Measurements from ENCODE around the gene TFDP2. TPM values are rescaled to one million over a fixed set of nuclear protein-coding genes. Genes with fewer than 3 reads are reported as not detected.

Gene TFDP2
- total RNA-seq, 1 experiment from 2014 or later = 55.4 TPM

- Histone ChIP-seq H3K4me2 (ENCODE audit: low read length) (no peak overlapping the region), H3K4me1 (ENCODE audit: control insufficient read depth in 1 of 2, insufficient read depth in 2 of 2, low read length in 2 of 2) (peaks cover 0 to 2% of the 10 kb centered on the region in 2 experiments; a peak in 1 of 4 replicates), H3K4me3 (replicated peaks in 1 of 2; ENCODE audit: low read depth in 1 of 2, low read length in 2 of 2) (no peak overlapping the region), H3K9ac (ENCODE audit: low read length) (no peak overlapping the region), H2AFZ (ENCODE audit: low read depth, low read length, poor library complexity, severe bottlenecking) (no peak overlapping the region), H3K36me3 (ENCODE audit: control insufficient read depth in 1 of 2, insufficient read depth in 2 of 2, low read length in 2 of 2) (no peaks in the 10 kb centered on the region), H3K9me2 (ENCODE audit: insufficient read depth) (no peaks in the 10 kb centered on the region), H3K27me3 (ENCODE audit: insufficient read depth, low read length) (no peaks in the 10 kb centered on the region), H3K27ac (ENCODE audit: low read depth, low read length) (no peak overlapping the region), H4K20me1 (ENCODE audit: insufficient read depth) (no peaks in the 10 kb centered on the region), H3K79me2 (ENCODE audit: insufficient read depth, low read length) (no peaks in the 10 kb centered on the region), H3K9me3 (ENCODE audit: control insufficient read depth in 1 of 2, insufficient read depth in 1 of 2, low read depth in 1 of 2, low read length in 2 of 2) (no peaks in the 10 kb centered on the region)
- no peak for DNase-seq (ENCODE audit: low read depth, low spot score)
- RAD21 ChIA-PET (ENCODE audit: low non-redundant PET in 1 of 2, low total read pairs in 2 of 2, uncharacterized antibody in 2 of 2, unreplicated experiment in 2 of 2) = no interaction called here
- POLR2A ChIA-PET = no interaction called here
- BruUV-seq (replicated peaks) = no TSS peak
- no peak for TF ChIP-seq SP1 (IDR thresholded peaks at IDR 0.05; ENCODE audit: low read depth)
- no peak for TF ChIP-seq ZFX (IDR thresholded peaks at IDR 0.05)
- no peak for TF ChIP-seq JUND (IDR thresholded peaks at IDR 0.05)
- no peak for TF ChIP-seq ZNF274 (IDR thresholded peaks at IDR 0.05; ENCODE audit: low read depth, low read length)
- TF ChIP-seq EZH2phosphoT487 (IDR thresholded peaks at IDR 0.05; ENCODE audit: borderline replicate concordance) = no peak
- no peak for TF ChIP-seq RAD21 (IDR thresholded peaks at IDR 0.05; ENCODE audit: low read depth)
- TF ChIP-seq ZBTB33 (IDR thresholded peaks at IDR 0.05; ENCODE audit: extremely low read depth, insufficient replicate concordance, low read length) = no peak
- no peak for TF ChIP-seq POLR2AphosphoS5 (IDR thresholded peaks at IDR 0.05; ENCODE audit: low read depth, low read length)
- no peak for TF ChIP-seq CTCF (IDR thresholded peaks at IDR 0.05 in 2 of 3, conservative IDR thresholded peaks at IDR 0.05 in 1 of 3; ENCODE audit: borderline replicate concordance in 1 of 3, insufficient read depth in 1 of 3, low read depth in 2 of 3, low read length in 2 of 3)
- TF ChIP-seq CEBPB (IDR thresholded peaks at IDR 0.05; ENCODE audit: low read depth) = no peak
- TF ChIP-seq FOSL1 (IDR thresholded peaks at IDR 0.05; ENCODE audit: low read depth) = no peak
- intact Hi-C loops (cut with micrococcal nuclease) = no loop called here
- no peak for ATAC-seq
- CTCF ChIA-PET = no interaction called here
Observed at GRCh38 chr3:141930801-141931200, 218.5 kb downstream of the TFDP2 start.

Measured in HCT116 (cell line).